NCI-H1930 (cell line): ENCODE data around the gene RPH3AL.

ENCODE experiments used
- DNase-seq, 2 experiments: peaks; one replicate each; lab custom pipeline; 2025; lab: John Stamatoyannopoulos, UW

RPH3AL gene

GRCh38 chr17:352421-353212 is at the start of gene RPH3AL:
Gene RPH3AL (minus strand): TSS chr17:352807. CDS start chr17:327543, 25,264 bp downstream.
- no peak for DNase-seq

GRCh38 chr17:400257-400656 is 47.6 kb upstream of the RPH3AL start:
- DNase-seq = no peak

GRCh38 chr17:396788-397187 is 44.2 kb upstream of the RPH3AL start:
- no peak for DNase-seq

- DNase-seq = no peak
These were observed 43.4 kb upstream of the RPH3AL start for GRCh38 chr17:395974-396373.

GRCh38 chr17:395179-395578 is 42.6 kb upstream of the RPH3AL start:
- DNase-seq = no peak

GRCh38 chr17:394718-395095 is 42.1 kb upstream of the RPH3AL start:
- DNase-seq = no peak

- no peak for DNase-seq
These were observed 41.5 kb upstream of the RPH3AL start for GRCh38 chr17:393806-394717.

GRCh38 chr17:391850-392249 is 39.2 kb upstream of the RPH3AL start:
- DNase-seq = no peak

GRCh38 chr17:390025-390424 is 37.4 kb upstream of the RPH3AL start:
- DNase-seq = no peak

GRCh38 chr17:388087-388486 is 35.5 kb upstream of the RPH3AL start:
- no peak for DNase-seq

- DNase-seq = peak; percentile 27 to 34
These were observed 33.7 kb upstream of the RPH3AL start for GRCh38 chr17:386141-386876.

GRCh38 chr17:385836-386140 is 33.2 kb upstream of the RPH3AL start:
- DNase-seq = no peak

- DNase-seq = no peak
These were observed 32.7 kb upstream of the RPH3AL start for GRCh38 chr17:385178-385835.

- no peak for DNase-seq
These were observed 32.1 kb upstream of the RPH3AL start for GRCh38 chr17:384622-385177.

GRCh38 chr17:383771-384621 is 31.4 kb upstream of the RPH3AL start:
- DNase-seq = no peak

GRCh38 chr17:382644-383533 is 30.3 kb upstream of the RPH3AL start:
- no peak for DNase-seq

- no peak for DNase-seq
These were observed 29.5 kb upstream of the RPH3AL start for GRCh38 chr17:381941-382643.

GRCh38 chr17:381516-381915 is 28.9 kb upstream of the RPH3AL start:
- DNase-seq = no peak
